GM12878 (cell line): ENCODE data around the gene SEC24D. TPM values are rescaled to one million over a fixed set of nuclear protein-coding genes. Genes with fewer than 3 reads are reported as not detected.

Experiments
- ATAC-seq: fragments of 200-7000 bp; cut with Tn5 transposase; 3 replicates; pipeline ENCODE4 v1.9.1; 2020; ENCODE audit warnings: mild to moderate bottlenecking, moderate library complexity
- BruUV-seq: library from RNA; stranded (reverse); fragments of 400-500 nt; replicated peaks from 2 replicates; lab custom pipeline; 2021; lab: Mats Ljungman, UMichigan
- CTCF ChIA-PET: fragments of 300-600 bp; sonication (Branson Sonifier 250); formaldehyde crosslinking; extraction: SDS; loops from one replicate; lab custom pipeline; 2021; ENCODE audit warnings: inconsistent platforms; lab: Yijun Ruan, JAX
- POLR2A ChIA-PET: fragments of 350-600 bp; formaldehyde crosslinking; extraction: SDS; loops from one replicate; lab custom pipeline; 2021; ENCODE audit warnings: inconsistent platforms; lab: Charles Lee
- RAD21 ChIA-PET: fragments of 300-600 bp; sonication (Branson Sonifier 250); formaldehyde crosslinking; loops from one replicate; lab custom pipeline; 2023; ENCODE audit warnings: antibody characterized with exemption; ENCODE audit not compliant: unreplicated experiment; lab: Charles Lee
- SMC1A ChIA-PET: fragments of 300-600 bp; sonication (Branson Sonifier 250); formaldehyde crosslinking; loops from one replicate; lab custom pipeline; 2023; ENCODE audit not compliant: unreplicated experiment, uncharacterized antibody; lab: Charles Lee
- DNase-seq: peaks from one replicate; pipeline ENCODE4 v3.0.0-alpha.2; 2011; ENCODE audit warnings: low read depth, low spot score
- FAIRE-seq: peaks from 3 replicates; lab custom pipeline; 2011; peaks lifted over from hg19 to GRCh38; lab: Jason Lieb, UNC
- H2AFZ ChIP-seq: 2 replicates; pipeline ENCODE4 v1.6.0; 2011; ENCODE audit warnings: low read depth, low read length, control low read depth; ENCODE audit not compliant: control insufficient read depth
- H3K27ac ChIP-seq: 2 replicates; pipeline ENCODE4 v1.5.1; 2011; ENCODE audit warnings: control low read depth; ENCODE audit not compliant: control insufficient read depth, insufficient read depth
- H3K27me3 ChIP-seq, 2 experiments: replicated peaks in 1 of 2; 2 replicates each; pipeline versions ENCODE4 v1.6.0 to v1.6.1; 2011; ENCODE audit warnings: low read length in 1 of 2; ENCODE audit not compliant: control insufficient read depth in 2 of 2, insufficient read depth in 2 of 2
- H3K36me3 ChIP-seq, 2 experiments: 2 replicates each; pipeline ENCODE4 v1.5.1; 2011; ENCODE audit warnings: low read length in 1 of 2; ENCODE audit not compliant: control insufficient read depth in 2 of 2, insufficient read depth in 2 of 2
- H3K4me1 ChIP-seq: 2 replicates; pipeline ENCODE4 v1.6.1; 2011; ENCODE audit warnings: mild to moderate bottlenecking, low read length, moderate library complexity, mixed read lengths; ENCODE audit not compliant: control insufficient read depth, insufficient read depth
- H3K4me2 ChIP-seq: 2 replicates; pipeline ENCODE4 v1.6.0; 2011; ENCODE audit warnings: control low read depth; ENCODE audit not compliant: control insufficient read depth, insufficient read depth
- H3K4me3 ChIP-seq: fragments of 200-600 bp; sonication (generic); 2 replicates; pipeline ENCODE4 v1.5.1; 2016
- H3K79me2 ChIP-seq: 2 replicates; pipeline ENCODE4 v1.6.0; 2011; ENCODE audit warnings: low read length; ENCODE audit not compliant: control insufficient read depth, insufficient read depth
- H3K9ac ChIP-seq: 2 replicates; pipeline ENCODE4 v1.8.0; 2011; ENCODE audit warnings: low read length, control low read depth, mixed read lengths; ENCODE audit not compliant: control insufficient read depth, insufficient read depth
- H3K9me3 ChIP-seq: replicated peaks from 3 replicates; pipeline ENCODE4 v1.5.1; 2011; ENCODE audit warnings: mild to moderate bottlenecking, low read length; ENCODE audit not compliant: control insufficient read depth, insufficient read depth
- H4K20me1 ChIP-seq: 2 replicates; pipeline ENCODE4 v1.6.0; 2011; ENCODE audit not compliant: control insufficient read depth, insufficient read depth
- BCL11A ChIP-seq: IDR thresholded peaks from 2 replicates; pipeline ENCODE4 v1.6.1; 2011; ENCODE audit warnings: low read depth, low read length
- CBFB ChIP-seq: IDR thresholded peaks from 2 replicates; pipeline ENCODE4 v1.6.1; 2016; ENCODE audit warnings: antibody characterized with exemption, low read depth
- ETV6 ChIP-seq, 2 experiments: fragments of 450-650 bp in 1 of 2; IDR thresholded peaks in 1 of 2; conservative IDR thresholded peaks in 1 of 2; 2 replicates each; pipeline ENCODE4 v1.6.1; 2014; ENCODE audit warnings: antibody characterized with exemption in 1 of 2, borderline replicate concordance in 1 of 2, low read depth in 1 of 2, mild to moderate bottlenecking in 1 of 2, moderate library complexity in 1 of 2
- HCFC1 ChIP-seq: fragments of 150-350 bp; IDR thresholded peaks from 2 replicates; pipeline ENCODE4 v1.6.1; 2014; ENCODE audit warnings: low read length
- NKRF ChIP-seq: fragments of 450-650 bp; conservative IDR thresholded peaks from 2 replicates; pipeline ENCODE4 v1.6.1; 2017; ENCODE audit warnings: mild to moderate bottlenecking, moderate library complexity
- POLR2A ChIP-seq: IDR thresholded peaks from 2 replicates; pipeline ENCODE4 v1.6.1; 2011; ENCODE audit warnings: low read depth, mild to moderate bottlenecking, low read length
- RB1 ChIP-seq: fragments of 450-650 bp; formaldehyde crosslinking; IDR thresholded peaks from 2 replicates; pipeline ENCODE4 v1.6.1; 2017; ENCODE audit warnings: mild to moderate bottlenecking, borderline replicate concordance
- SIX5 ChIP-seq: IDR thresholded peaks from 2 replicates; pipeline ENCODE4 v1.6.1; 2011; ENCODE audit warnings: mild to moderate bottlenecking, low read depth, low read length, moderate library complexity; ENCODE audit not compliant: severe bottlenecking
- SUPT20H ChIP-seq: IDR thresholded peaks from 2 replicates; pipeline ENCODE4 v1.6.1; 2011; ENCODE audit warnings: low read depth, mild to moderate bottlenecking, low read length, moderate library complexity, borderline replicate concordance; ENCODE audit not compliant: control insufficient read depth
- WRNIP1 ChIP-seq: IDR thresholded peaks from 2 replicates; pipeline ENCODE4 v1.6.1; 2011; ENCODE audit warnings: low read depth, low read length, improper control_type of control experiment, borderline replicate concordance
- YY1 ChIP-seq: IDR thresholded peaks from 2 replicates; pipeline ENCODE4 v1.6.1; 2011; ENCODE audit warnings: low read depth, mild to moderate bottlenecking, low read length
- WGBS: methylation state at CpG from one replicate; pipeline ENCODE4 v1.1.6; 2016; ENCODE audit warnings: low lambda C conversion rate; ENCODE audit not compliant: insufficient replicate concordance, insufficient coverage; ENCODE audit errors: missing lambda C conversion rate; 5-methylcytosine and 5-hydroxymethylcytosine counted together
- in situ Hi-C: fragments of 300-500 bp; cut with MboI; formaldehyde crosslinking; loops from 9 replicates; pipeline ENCODE4 v1.14.3; 2018; ENCODE audit warnings: mixed read lengths
- intact Hi-C: fragments of 100-400 bp; cut with micrococcal nuclease; formaldehyde crosslinking; loops from one replicate; pipeline ENCODE4 v1.14.2; 2022; ENCODE audit not compliant: unreplicated experiment
- polyA plus RNA-seq, 11 experiments: library from polyadenylated mRNA; depleted of rRNA in 4 of 11; unstranded in 6 of 11; stranded (reverse) in 5 of 11; fragments of >200 nt; fragmentation: Nextera tagmentation in 4 of 11; fragmentation: Illumina TruSeq in 1 of 11; extraction: Ambion mirVana in 4 of 11; extraction: Trizol in 1 of 11; gene quantifications; 1 replicate in 1 of 11; 2 replicates in 10 of 11; pipeline versions ENCODE4 v1.2.1 to v1.2.3, GENCODE V29; 2011 to 2016; ENCODE audit warnings: inconsistent platforms in 2 of 11, missing spikeins in 2 of 11, low read depth in 1 of 11
- total RNA-seq, 4 experiments: library from RNA; depleted of rRNA in 3 of 4; stranded (reverse); fragments of >200 nt in 3 of 4; fragmentation: Illumina TruSeq in 1 of 4; extraction: Trizol in 1 of 4; gene quantifications; 2 replicates each; pipeline versions ENCODE4 v1.2.1 to v1.2.3, GENCODE V29; 2013 to 2021
- TF ChIP-seq, protein P1 (sequence below): fragments of 450-650 bp; IDR thresholded peaks from 2 replicates; pipeline ENCODE4 v1.6.1; 2016; ENCODE audit warnings: mild to moderate bottlenecking, moderate library complexity, borderline replicate concordance
- TF ChIP-seq, protein P2 (sequence below): fragments of 450-650 bp; IDR thresholded peaks from 2 replicates; pipeline ENCODE4 v1.6.1; 2018; ENCODE audit warnings: borderline replicate concordance, mild to moderate bottlenecking; ENCODE audit not compliant: partially characterized antibody

Gene SEC24D
- total and polyA plus RNA-seq, 10 of the 15 experiments (the other 5 are each of a cell fraction or from before 2014, with no cell fraction given), result 12.8 to 61.9 (median 25.6) TPM

DNA sequence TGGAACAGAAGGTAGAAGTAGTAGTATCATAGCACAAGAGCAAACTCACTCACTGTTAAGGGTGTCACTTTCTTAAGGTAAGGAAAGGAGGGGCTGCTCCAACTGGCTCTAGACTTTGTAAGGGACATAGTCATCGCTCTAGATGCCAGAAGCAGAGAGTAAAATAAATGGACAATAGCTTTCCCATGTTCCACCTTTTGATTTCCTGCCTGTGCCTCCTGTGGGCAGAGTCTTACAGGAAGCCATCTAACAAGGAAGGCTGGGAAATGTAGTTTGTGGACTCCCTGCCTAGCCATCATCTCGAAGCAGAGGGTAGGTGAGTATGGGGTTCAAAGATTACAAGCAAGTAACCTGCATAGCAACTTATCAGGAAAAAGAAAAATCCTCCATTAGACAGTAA lies 152.4 kb downstream of the SEC24D start:
- 0% methylated on average over 2 of the region's 2 CpGs for WGBS
- H4K20me1 ChIP-seq, result peaks cover 2% of the 10 kb centered on the region; the same call in 1 of the 2 replicates
- no peaks in the 10 kb centered on the region; a peak in 1 of 4 replicates for H3K36me3 ChIP-seq
- ChIA-PET RAD21 (no interaction called here), POLR2A (no interaction called here), SMC1A (interaction anchor here (1.5 kb wide), 1 partner anchor 12 kb away, joined by 3 read pairs; no protein-coding TSS in a partner anchor), CTCF (interaction anchor here (0.6 to 1.3 kb wide), 3 partner anchors 8 to 248 kb away, joined by 3 read pairs; no protein-coding TSS in a partner anchor)
- peaks cover 24% of the 10 kb centered on the region for H3K79me2 ChIP-seq
- no peaks in the 10 kb centered on the region for H3K27me3 ChIP-seq
- in situ Hi-C loops (loop anchor here (10.0 kb wide), 1 partner anchor 399 kb away; no protein-coding TSS in a partner anchor), intact Hi-C loops (no loop called here)
- DNase-seq (no peak), ATAC-seq (no peak; the same call in 2 of the 3 replicates), FAIRE-seq (no peak)
- H3K4me3 ChIP-seq, result no peak overlapping the region
- peak overlapping the region; percentile 66 for H2AFZ ChIP-seq
- H3K9ac ChIP-seq, result no peak overlapping the region
- no peaks in the 10 kb centered on the region; the same call in 2 of the 3 replicates for H3K9me3 ChIP-seq
- no peak overlapping the region for H3K27ac ChIP-seq
- BruUV-seq, result no TSS peak
- H3K4me2 ChIP-seq, result no peak overlapping the region
- H3K4me1 ChIP-seq, result peaks cover 6% of the 10 kb centered on the region; the same call in 1 of the 2 replicates
- TF ChIP-seq WRNIP1 (no peak), SIX5 (peak; percentile 62), NKRF (no peak), YY1 (0 out of 2 replicates have a peak, but pooled peaks have one; percentile 30), SUPT20H (no peak), ETV6 (conservative IDR thresholded peaks at IDR 0.05 in 1 of 2, IDR thresholded peaks at IDR 0.05 in 1 of 2; ENCODE audit: borderline replicate concordance in 1 of 2, low read depth in 1 of 2) (no peak), HCFC1 (peak; percentile 61), CBFB (no peak), BCL11A (no peak), POLR2A (no peak), RB1 (no peak)
- TF ChIP-seq, protein P1, sequence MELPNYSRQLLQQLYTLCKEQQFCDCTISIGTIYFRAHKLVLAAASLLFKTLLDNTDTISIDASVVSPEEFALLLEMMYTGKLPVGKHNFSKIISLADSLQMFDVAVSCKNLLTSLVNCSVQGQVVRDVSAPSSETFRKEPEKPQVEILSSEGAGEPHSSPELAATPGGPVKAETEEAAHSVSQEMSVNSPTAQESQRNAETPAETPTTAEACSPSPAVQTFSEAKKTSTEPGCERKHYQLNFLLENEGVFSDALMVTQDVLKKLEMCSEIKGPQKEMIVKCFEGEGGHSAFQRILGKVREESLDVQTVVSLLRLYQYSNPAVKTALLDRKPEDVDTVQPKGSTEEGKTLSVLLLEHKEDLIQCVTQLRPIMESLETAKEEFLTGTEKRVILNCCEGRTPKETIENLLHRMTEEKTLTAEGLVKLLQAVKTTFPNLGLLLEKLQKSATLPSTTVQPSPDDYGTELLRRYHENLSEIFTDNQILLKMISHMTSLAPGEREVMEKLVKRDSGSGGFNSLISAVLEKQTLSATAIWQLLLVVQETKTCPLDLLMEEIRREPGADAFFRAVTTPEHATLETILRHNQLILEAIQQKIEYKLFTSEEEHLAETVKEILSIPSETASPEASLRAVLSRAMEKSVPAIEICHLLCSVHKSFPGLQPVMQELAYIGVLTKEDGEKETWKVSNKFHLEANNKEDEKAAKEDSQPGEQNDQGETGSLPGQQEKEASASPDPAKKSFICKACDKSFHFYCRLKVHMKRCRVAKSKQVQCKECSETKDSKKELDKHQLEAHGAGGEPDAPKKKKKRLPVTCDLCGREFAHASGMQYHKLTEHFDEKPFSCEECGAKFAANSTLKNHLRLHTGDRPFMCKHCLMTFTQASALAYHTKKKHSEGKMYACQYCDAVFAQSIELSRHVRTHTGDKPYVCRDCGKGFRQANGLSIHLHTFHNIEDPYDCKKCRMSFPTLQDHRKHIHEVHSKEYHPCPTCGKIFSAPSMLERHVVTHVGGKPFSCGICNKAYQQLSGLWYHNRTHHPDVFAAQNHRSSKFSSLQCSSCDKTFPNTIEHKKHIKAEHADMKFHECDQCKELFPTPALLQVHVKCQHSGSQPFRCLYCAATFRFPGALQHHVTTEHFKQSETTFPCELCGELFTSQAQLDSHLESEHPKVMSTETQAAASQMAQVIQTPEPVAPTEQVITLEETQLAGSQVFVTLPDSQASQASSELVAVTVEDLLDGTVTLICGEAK, result peak; percentile 50; the same call in 1 of the 2 replicates
- TF ChIP-seq, protein P2, sequence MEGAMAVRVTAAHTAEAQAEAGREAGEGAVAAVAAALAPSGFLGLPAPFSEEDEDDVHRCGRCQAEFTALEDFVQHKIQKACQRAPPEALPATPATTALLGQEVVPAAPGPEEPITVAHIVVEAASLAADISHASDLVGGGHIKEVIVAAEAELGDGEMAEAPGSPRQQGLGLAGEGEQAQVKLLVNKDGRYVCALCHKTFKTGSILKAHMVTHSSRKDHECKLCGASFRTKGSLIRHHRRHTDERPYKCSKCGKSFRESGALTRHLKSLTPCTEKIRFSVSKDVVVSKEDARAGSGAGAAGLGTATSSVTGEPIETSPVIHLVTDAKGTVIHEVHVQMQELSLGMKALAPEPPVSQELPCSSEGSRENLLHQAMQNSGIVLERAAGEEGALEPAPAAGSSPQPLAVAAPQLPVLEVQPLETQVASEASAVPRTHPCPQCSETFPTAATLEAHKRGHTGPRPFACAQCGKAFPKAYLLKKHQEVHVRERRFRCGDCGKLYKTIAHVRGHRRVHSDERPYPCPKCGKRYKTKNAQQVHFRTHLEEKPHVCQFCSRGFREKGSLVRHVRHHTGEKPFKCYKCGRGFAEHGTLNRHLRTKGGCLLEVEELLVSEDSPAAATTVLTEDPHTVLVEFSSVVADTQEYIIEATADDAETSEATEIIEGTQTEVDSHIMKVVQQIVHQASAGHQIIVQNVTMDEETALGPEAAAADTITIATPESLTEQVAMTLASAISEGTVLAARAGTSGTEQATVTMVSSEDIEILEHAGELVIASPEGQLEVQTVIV, result no peak
